HUES64 (cell line): ENCODE results near the gene AP1AR.
"Not testable (repeated sequence)": the region's sequence is repeated elsewhere in the genome, so short reads cannot be mapped to it uniquely, and the experiment has no call there.

Experiments
- H3K27ac ChIP-seq: 2 replicates; pipeline ENCODE4 v1.7.0; 2013; ENCODE audit warnings: low read depth, low read length, inconsistent platforms
- H3K27me3 ChIP-seq: 2 replicates; pipeline ENCODE4 v1.6.1; 2013; ENCODE audit warnings: mild to moderate bottlenecking, low read length; ENCODE audit not compliant: insufficient read depth
- H3K36me3 ChIP-seq: 2 replicates; pipeline ENCODE4 v1.6.1; 2013; ENCODE audit warnings: mild to moderate bottlenecking, low read length; ENCODE audit not compliant: insufficient read depth
- H3K4me1 ChIP-seq: 2 replicates; pipeline ENCODE4 v1.6.1; 2013; ENCODE audit warnings: mild to moderate bottlenecking, low read length, moderate library complexity; ENCODE audit not compliant: insufficient read depth
- H3K4me3 ChIP-seq: 2 replicates; pipeline ENCODE4 v1.5.1; 2013; ENCODE audit warnings: mild to moderate bottlenecking, low read length, moderate library complexity
- H3K9ac ChIP-seq: 2 replicates; pipeline ENCODE4 v1.6.1; 2013; ENCODE audit warnings: mild to moderate bottlenecking, low read depth, low read length
- H3K9me3 ChIP-seq: 2 replicates; pipeline ENCODE4 v1.6.1; 2013; ENCODE audit warnings: low read depth, low read length; ENCODE audit not compliant: insufficient read depth
- WGBS: fragments of 150-250, 120-280 bp; methylation state at CpG from one replicate; pipeline ENCODE4 v1.1.7; 2013; ENCODE audit warnings: missing lambda C conversion rate; 5-methylcytosine and 5-hydroxymethylcytosine counted together

AP1AR gene

DNA sequence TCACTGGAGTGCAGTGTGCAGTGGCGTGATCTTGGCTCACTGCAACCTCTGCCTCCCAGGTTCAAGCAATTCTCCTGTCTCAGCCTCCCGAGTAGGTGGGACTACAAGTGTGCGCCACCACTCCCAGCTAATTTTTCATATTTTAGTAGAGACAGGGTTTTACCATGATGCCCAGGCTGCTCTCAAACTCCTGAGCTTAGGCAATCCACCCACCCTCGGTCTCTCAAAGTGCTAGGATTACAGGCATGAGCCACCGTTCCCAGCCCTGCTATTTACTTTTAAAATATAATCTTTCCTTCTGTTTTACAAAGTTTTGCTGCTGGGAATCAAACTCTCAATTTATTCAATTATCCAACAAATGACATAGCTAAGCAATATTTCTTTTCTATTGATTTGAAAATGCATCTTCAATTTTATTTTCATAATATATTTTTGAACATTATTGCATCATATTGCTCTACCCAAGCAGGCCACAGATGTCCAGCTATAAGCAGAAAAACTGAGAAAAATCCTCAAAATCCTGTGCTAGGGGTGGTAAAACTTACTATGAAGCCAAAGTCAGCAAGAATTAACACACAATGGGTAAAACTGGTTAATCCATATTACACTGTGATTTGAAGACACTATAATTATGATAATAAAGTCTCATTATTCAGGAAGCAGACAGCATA, 48.9 kb downstream of the AP1AR start:
- peaks cover 21% of the 10 kb centered on the region for H3K27me3 ChIP-seq
- no peaks in the 10 kb centered on the region; the same call in 1 of the 2 replicates for H3K4me1 ChIP-seq
- WGBS: 75% methylated on average over 5 of the region's 5 CpGs
- no peak overlapping the region for H3K27ac ChIP-seq
- no peak overlapping the region for H3K9ac ChIP-seq
- H3K4me3 ChIP-seq: no peak overlapping the region
- H3K9me3 ChIP-seq: no peaks in the 10 kb centered on the region
- H3K36me3 ChIP-seq: no peaks in the 10 kb centered on the region

- not testable (repeated sequence) for H3K9me3 ChIP-seq, H3K4me3 ChIP-seq, H3K36me3 ChIP-seq, H3K4me1 ChIP-seq, H3K27ac ChIP-seq, H3K9ac ChIP-seq
- peaks cover 32% of the 10 kb centered on the region for H3K27me3 ChIP-seq
- 86% methylated on average over 2 of the region's 2 CpGs for WGBS
Observed at GRCh38 chr4:112281895-112282398, 50.4 kb downstream of the AP1AR start.

DNA sequence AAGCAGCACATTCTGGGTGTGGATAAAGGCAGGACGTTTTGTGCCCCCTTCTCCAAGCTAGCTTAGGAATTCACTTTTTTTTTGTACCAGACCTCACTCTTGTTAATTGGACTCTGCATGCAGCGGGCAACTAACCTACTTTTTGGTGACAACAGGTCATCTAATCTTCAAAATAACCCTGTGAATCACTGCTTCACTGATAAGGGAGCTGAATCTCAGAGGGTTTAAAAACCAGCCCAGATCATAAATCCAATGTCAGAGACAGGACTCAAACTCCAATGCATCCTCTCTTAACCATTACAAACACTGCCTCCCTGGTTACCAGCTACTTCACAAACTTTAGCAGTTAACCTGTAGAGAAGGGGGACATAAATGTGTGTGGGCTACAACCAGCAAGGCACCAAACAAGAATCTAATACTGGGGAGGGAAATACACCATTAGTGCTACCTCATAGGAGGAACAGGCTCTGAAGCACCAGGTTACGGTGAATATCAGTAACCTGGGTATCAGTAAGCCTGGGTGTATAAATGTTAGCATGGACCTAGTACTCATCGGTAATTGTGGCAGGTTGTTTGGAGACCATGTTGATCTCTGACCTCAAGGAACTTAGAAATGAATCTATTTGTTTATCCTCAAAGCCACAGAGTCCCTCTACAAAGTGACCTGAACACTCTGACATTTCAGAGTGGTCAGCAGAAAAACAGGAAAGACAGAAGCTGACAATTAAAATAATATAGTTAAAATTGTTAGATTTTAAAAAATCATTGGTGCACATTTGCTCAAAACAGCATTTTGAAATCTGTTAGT, 51.5 kb downstream of the AP1AR start:
- H3K4me3 ChIP-seq: no peak overlapping the region
- no peaks in the 10 kb centered on the region; the same call in 1 of the 2 replicates for H3K4me1 ChIP-seq
- no peak overlapping the region for H3K9ac ChIP-seq
- H3K27me3 ChIP-seq: peaks cover 32% of the 10 kb centered on the region
- H3K9me3 ChIP-seq: no peaks in the 10 kb centered on the region
- no peaks in the 10 kb centered on the region for H3K36me3 ChIP-seq
- WGBS: 86% methylated on average over 4 of the region's 4 CpGs
- no peak overlapping the region for H3K27ac ChIP-seq

DNA sequence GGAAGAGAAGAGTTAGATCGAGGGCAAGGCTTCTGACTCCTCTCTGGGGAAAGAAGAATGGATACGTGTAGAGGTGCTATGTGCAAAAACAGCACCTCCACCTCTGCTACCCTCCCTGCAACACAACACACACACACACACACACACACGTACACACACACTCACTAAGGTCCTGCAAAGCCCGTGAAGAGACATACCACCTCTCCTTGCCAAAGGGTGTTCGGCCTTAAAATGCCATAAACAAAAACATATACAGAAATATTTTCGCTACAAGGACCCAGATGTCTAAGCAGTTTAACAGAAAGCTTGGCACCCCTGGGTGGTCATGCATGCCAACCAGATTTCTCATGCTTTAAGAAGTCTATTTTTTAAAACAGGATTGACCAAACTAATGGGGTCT, 52.6 kb downstream of the AP1AR start:
- Histone ChIP-seq H3K4me3 (no peak overlapping the region), H3K9me3 (no peaks in the 10 kb centered on the region), H3K4me1 (no peaks in the 10 kb centered on the region; the same call in 1 of the 2 replicates), H3K9ac (no peak overlapping the region), H3K27me3 (peaks cover 32% of the 10 kb centered on the region), H3K27ac (no peak overlapping the region), H3K36me3 (no peaks in the 10 kb centered on the region)
- WGBS: 66% methylated on average over 5 of the region's 6 CpGs

- Histone ChIP-seq H3K27ac (no peak overlapping the region), H3K36me3 (no peaks in the 10 kb centered on the region), H3K4me1 (no peaks in the 10 kb centered on the region; the same call in 1 of the 2 replicates), H3K9ac (0 out of 2 replicates have a peak overlapping the region, but pooled peaks have one; percentile 29), H3K27me3 (peaks cover 32% of the 10 kb centered on the region), H3K4me3 (peak overlapping the region; percentile 82), H3K9me3 (no peaks in the 10 kb centered on the region)
- 21% methylated on average over 14 of the region's 15 CpGs for WGBS
Observed at GRCh38 chr4:112284662-112285411, 53.2 kb downstream of the AP1AR start.

GRCh38 chr4:112287258-112287989, 55.8 kb downstream of the AP1AR start:
- Histone ChIP-seq H3K9me3 (no peaks in the 10 kb centered on the region), H3K36me3 (no peaks in the 10 kb centered on the region), H3K4me3 (no peak overlapping the region), H3K27me3 (peaks cover 32% of the 10 kb centered on the region), H3K27ac (no peak overlapping the region), H3K9ac (no peak overlapping the region), H3K4me1 (no peaks in the 10 kb centered on the region; the same call in 1 of the 2 replicates)
- 95% methylated on average over 7 of the region's 8 CpGs for WGBS

DNA sequence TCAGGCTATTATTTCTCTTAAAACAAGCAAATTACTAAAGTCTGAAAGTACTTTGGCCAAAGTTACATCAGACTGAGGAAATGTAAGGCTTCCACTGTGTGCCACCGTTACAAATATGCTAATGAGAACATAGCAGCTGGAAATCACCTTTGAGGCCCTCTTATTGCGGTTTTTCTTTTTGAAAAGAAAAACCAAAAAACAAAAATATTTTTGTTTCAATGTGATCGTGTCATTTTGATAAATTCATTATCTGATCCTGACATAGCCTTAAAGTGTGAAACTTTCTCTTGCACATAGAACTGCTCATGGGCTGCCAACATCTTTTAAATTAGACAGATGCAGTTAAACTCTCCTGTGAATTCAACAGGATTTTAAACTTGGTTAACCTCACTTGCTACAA, 56.9 kb downstream of the AP1AR start:
- H3K4me3 ChIP-seq: no peak overlapping the region
- no peaks in the 10 kb centered on the region; the same call in 1 of the 2 replicates for H3K4me1 ChIP-seq
- no peak overlapping the region for H3K9ac ChIP-seq
- no peak overlapping the region for H3K27ac ChIP-seq
- 75% methylated on average over 3 of the region's 3 CpGs for WGBS
- H3K36me3 ChIP-seq: no peaks in the 10 kb centered on the region
- H3K27me3 ChIP-seq: peaks cover 32% of the 10 kb centered on the region
- H3K9me3 ChIP-seq: no peaks in the 10 kb centered on the region

- Histone ChIP-seq H3K27ac (no peak overlapping the region), H3K9ac (no peak overlapping the region), H3K4me3 (no peak overlapping the region)
Observed at GRCh38 chr4:112289407-112290253, 58.0 kb downstream of the AP1AR start.

DNA sequence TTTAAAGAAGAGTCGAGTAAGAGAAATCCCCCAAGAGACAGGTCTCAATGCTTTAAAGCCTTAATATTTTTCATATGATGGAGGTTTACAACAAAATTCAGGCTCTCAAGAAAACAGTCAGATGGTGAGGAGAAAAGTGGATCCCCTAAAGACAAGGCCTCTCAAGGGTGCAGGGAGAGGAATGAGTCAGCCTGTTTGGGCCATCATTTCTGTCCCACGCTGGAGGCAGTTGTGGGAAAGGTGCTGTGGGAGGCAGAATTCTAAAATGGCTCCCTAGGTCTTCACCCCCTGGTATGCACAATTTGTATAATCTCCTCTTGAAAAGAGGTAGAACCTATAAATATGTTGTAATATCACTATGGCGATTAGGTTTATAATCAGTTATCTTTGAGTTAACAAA, 58.8 kb downstream of the AP1AR start:
- 88% methylated on average over 3 of the region's 3 CpGs for WGBS
- Histone ChIP-seq H3K36me3 (no peaks in the 10 kb centered on the region), H3K27me3 (peaks cover 13% of the 10 kb centered on the region), H3K9me3 (no peaks in the 10 kb centered on the region), H3K9ac (no peak overlapping the region), H3K27ac (no peak overlapping the region), H3K4me1 (no peaks in the 10 kb centered on the region), H3K4me3 (no peak overlapping the region)

More at GRCh38 chr4:112289407-112290253, 58.0 kb downstream of the AP1AR start:
- H3K4me1 ChIP-seq: no peaks in the 10 kb centered on the region; the same call in 1 of the 2 replicates
- peaks cover 20% of the 10 kb centered on the region for H3K27me3 ChIP-seq
- no peaks in the 10 kb centered on the region for H3K36me3 ChIP-seq
- 90% methylated on average over 10 of the region's 10 CpGs for WGBS
- no peaks in the 10 kb centered on the region for H3K9me3 ChIP-seq
